Cardiac septum (tissue), 1 donor: ENCODE measurements around the gene BMP3. TPM values are rescaled to one million over a fixed set of nuclear protein-coding genes. Genes with fewer than 3 reads are reported as not detected.

Experiments
- DNase-seq: peaks from one replicate; pipeline ENCODE4 v3.0.0-alpha.2; 2020; ENCODE audit warnings: low spot score
- intact Hi-C: fragments of 100-400 bp; cut with DNase I; formaldehyde crosslinking; loops from one replicate; pipeline ENCODE4 v1.14.0; 2022
- total RNA-seq: library from RNA; stranded (reverse); fragmentation: NEBNext Ultra II Directional; extraction: Animal tissue kit (Norgen Biotek cat#: 25700); gene quantifications from one replicate; pipeline ENCODE4 v1.2.1, GENCODE V29; 2021
- donor health status: DM: no; HTN: no; CAD: no.

BMP3 gene
- total RNA-seq, 1 donor from 2014 or later, result not detected

GRCh38 chr4:81093720-81094401, 63.4 kb downstream of the BMP3 start:
- DNase-seq, result no peak
- intact Hi-C loops, result no loop called here

DNA sequence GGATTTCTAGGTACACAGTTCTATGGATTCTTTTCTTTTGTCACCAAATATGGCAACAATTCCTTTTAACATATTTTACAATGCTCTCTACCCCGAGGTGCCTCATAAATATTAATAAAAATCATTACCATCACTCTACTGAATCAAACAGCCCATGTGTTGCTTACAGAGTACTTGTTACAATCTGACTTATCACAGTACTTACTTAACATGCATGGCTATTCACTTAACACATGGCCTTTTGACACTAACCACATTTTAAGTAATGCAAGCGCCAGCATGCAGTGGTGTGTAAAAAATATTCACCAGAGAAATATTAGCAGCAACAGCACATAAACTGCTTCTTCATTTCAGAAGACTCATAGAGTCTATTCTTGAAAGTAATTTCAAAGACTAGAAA, 64.9 kb downstream of the BMP3 start:
- DNase-seq, result no peak
- intact Hi-C loops, result no loop called here

GRCh38 chr4:81096566-81096965, 66.1 kb downstream of the BMP3 start:
- intact Hi-C loops, result no loop called here

DNA sequence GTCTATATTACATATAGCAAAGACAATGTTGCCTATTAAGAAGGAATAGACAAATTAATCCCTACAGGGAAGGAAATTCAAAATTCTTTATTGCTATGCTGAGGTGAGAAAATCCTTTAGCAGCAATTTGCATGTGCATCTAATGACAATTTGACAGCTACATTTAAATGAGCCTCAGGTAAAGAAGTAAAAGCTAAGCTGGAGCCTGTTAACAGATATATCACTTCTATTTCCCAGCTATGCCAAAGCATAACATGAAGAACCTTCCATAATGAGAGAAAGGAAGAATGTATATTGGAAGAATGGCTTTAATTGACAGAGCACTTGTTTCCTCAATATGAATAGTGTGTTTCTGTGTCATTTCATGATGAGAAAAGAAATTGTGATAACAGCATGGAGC, 71.6 kb downstream of the BMP3 start:
- intact Hi-C loops, result no loop called here
- DNase-seq, result no peak

More at GRCh38 chr4:81096566-81096965, 66.1 kb downstream of the BMP3 start:
- DNase-seq, result no peak

DNA sequence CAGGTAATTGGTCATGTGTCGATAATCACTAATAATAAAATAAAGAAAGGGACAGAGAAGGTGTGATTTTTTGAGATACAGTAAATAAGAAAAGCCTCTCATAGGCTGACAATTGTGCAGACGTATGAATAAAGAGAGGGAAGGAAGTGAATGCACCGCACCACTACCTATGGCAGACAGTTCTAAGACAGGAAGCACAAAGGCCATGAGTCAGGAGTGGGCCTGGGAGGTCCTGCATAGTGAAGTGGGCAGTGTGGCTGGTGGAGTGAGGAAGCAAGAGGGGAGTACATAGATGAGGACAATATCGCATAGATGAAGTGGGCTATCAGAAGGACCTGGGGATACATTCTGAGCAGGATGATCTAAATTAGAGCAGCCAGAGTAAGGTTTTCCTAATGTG, 75.6 kb downstream of the BMP3 start:
- intact Hi-C loops, result no loop called here
- DNase-seq, result no peak

Other genes starting within 250 kb of the BMP3 start
- 0.48 TPM for gene PRKG2, start 184.5 kb downstream of the BMP3 start, total RNA-seq